Astrocyte (in vitro differentiated cells and primary cell): Measurements from ENCODE around the gene KIF1B. TPM values are rescaled to one million over a fixed set of nuclear protein-coding genes. Genes with fewer than 3 reads are reported as not detected.

ENCODE experiments used
- DNase-seq: peaks from one replicate; pipeline ENCODE4 v3.0.0-alpha.2; 2010; ENCODE audit warnings: low read depth
- FAIRE-seq: peaks from 2 replicates; lab custom pipeline; 2011; peaks lifted over from hg19 to GRCh38; lab: Jason Lieb, UNC
- H2AFZ ChIP-seq: 2 replicates; pipeline ENCODE4 v1.6.0; 2012; ENCODE audit warnings: low read depth, low read length, inconsistent platforms
- H3K27ac ChIP-seq: 2 replicates; pipeline ENCODE4 v1.5.1; 2011; ENCODE audit warnings: low read depth, low read length, inconsistent platforms
- H3K27me3 ChIP-seq: 2 replicates; pipeline ENCODE4 v1.6.0; 2011; ENCODE audit warnings: low read length, inconsistent platforms; ENCODE audit not compliant: insufficient read depth
- H3K36me3 ChIP-seq: 2 replicates; pipeline ENCODE4 v1.5.1; 2011; ENCODE audit warnings: low read length, inconsistent platforms; ENCODE audit not compliant: insufficient read depth
- H3K4me1 ChIP-seq: 2 replicates; pipeline ENCODE4 v1.5.1; 2011; ENCODE audit warnings: low read length, inconsistent platforms; ENCODE audit not compliant: insufficient read depth
- H3K4me2 ChIP-seq: 2 replicates; pipeline ENCODE4 v1.6.0; 2012; ENCODE audit warnings: low read length, inconsistent platforms
- H3K4me3 ChIP-seq: 2 replicates; pipeline ENCODE4 v1.5.1; 2011; ENCODE audit warnings: low read depth, mild to moderate bottlenecking, low read length, inconsistent platforms; ENCODE audit not compliant: insufficient read depth
- H3K79me2 ChIP-seq: 2 replicates; pipeline ENCODE4 v1.6.0; 2012; ENCODE audit warnings: mild to moderate bottlenecking, low read length, inconsistent platforms; ENCODE audit not compliant: insufficient read depth
- H3K9ac ChIP-seq: 2 replicates; pipeline ENCODE4 v1.6.0; 2012; ENCODE audit warnings: mild to moderate bottlenecking, low read length, inconsistent platforms
- H3K9me3 ChIP-seq: 2 replicates; pipeline ENCODE4 v1.5.1; 2012; ENCODE audit warnings: low read depth, mild to moderate bottlenecking, low read length, inconsistent platforms; ENCODE audit not compliant: insufficient read depth
- H4K20me1 ChIP-seq: 2 replicates; pipeline ENCODE4 v1.6.0; 2012; ENCODE audit warnings: low read length, inconsistent platforms; ENCODE audit not compliant: insufficient read depth
- H3K27ac Mint-ChIP-seq: one replicate; pipeline ENCODE4 v1.8.0; 2021; ENCODE audit warnings: mild to moderate bottlenecking, mixed read lengths; ENCODE audit not compliant: unreplicated experiment
- H3K27me3 Mint-ChIP-seq: one replicate; pipeline ENCODE4 v1.8.0; 2021; ENCODE audit warnings: low read depth, mixed read lengths; ENCODE audit not compliant: unreplicated experiment
- H3K36me3 Mint-ChIP-seq: one replicate; pipeline ENCODE4 v1.8.0; 2021; ENCODE audit warnings: low read depth, mixed read lengths; ENCODE audit not compliant: unreplicated experiment
- H3K4me1 Mint-ChIP-seq: one replicate; pipeline ENCODE4 v1.8.0; 2021; ENCODE audit warnings: low read depth, mixed read lengths; ENCODE audit not compliant: unreplicated experiment
- H3K4me3 Mint-ChIP-seq: one replicate; pipeline ENCODE4 v1.8.0; 2021; ENCODE audit warnings: mild to moderate bottlenecking, moderate library complexity, mixed read lengths; ENCODE audit not compliant: unreplicated experiment
- H3K9me3 Mint-ChIP-seq: one replicate; pipeline ENCODE4 v1.8.0; 2021; ENCODE audit warnings: mild to moderate bottlenecking, mixed read lengths; ENCODE audit not compliant: unreplicated experiment
- EZH2 ChIP-seq: IDR thresholded peaks from 2 replicates; pipeline ENCODE4 v1.6.1; 2012; ENCODE audit warnings: mild to moderate bottlenecking, low read length, inconsistent platforms; ENCODE audit not compliant: insufficient read depth
- total RNA-seq: library from RNA; stranded (reverse); gene quantifications from 2 replicates; pipeline ENCODE4 v1.2.1, GENCODE V29; 2021
- TF ChIP-seq, protein P1 (sequence below): IDR thresholded peaks from 2 replicates; pipeline ENCODE4 v1.5.1; 2011; ENCODE audit warnings: low read depth, mild to moderate bottlenecking, inconsistent platforms, low read length, moderate library complexity; ENCODE audit not compliant: insufficient read depth

KIF1B gene
- total RNA-seq, 1 donor from 2014 or later = 75.9 TPM

DNA sequence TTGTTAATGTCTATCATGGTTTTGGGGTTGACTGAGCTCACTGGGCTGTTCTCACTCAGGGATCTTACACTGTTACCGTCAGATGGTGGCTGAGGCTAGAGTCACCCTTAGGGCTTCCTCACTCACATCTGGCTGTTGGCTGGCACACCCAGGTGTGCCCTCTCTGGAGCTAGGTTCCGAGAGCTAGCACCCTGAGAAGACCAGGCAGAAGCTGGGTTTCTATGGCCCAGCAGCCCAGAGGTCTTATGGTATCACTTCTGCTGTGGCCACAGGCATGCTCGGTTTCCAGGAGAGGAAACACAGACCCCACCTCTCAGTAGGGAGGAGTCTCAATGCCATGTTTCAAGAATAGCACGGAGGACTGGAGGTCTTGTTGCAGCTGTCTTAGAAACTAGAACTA is 20.7 kb upstream of the KIF1B start:
- FAIRE-seq (no peak), DNase-seq (no peak)
- Mint-ChIP-seq H3K4me3 (no peak overlapping the region), H3K27ac (no peak overlapping the region), H3K9me3 (no peaks in the 10 kb centered on the region), H3K4me1 (no peaks in the 10 kb centered on the region), H3K36me3 (peaks cover 6% of the 10 kb centered on the region), H3K27me3 (peaks cover 6% of the 10 kb centered on the region)
- no peak overlapping the region for H3K9ac ChIP-seq
- no peaks in the 10 kb centered on the region for H3K79me2 ChIP-seq
- H2AFZ ChIP-seq = no peak overlapping the region
- H3K4me2 ChIP-seq = no peak overlapping the region
- H3K4me3 ChIP-seq = no peak overlapping the region
- H3K36me3 ChIP-seq = no peaks in the 10 kb centered on the region
- no peak for TF ChIP-seq EZH2
- no peak overlapping the region for H3K27ac ChIP-seq
- H3K27me3 ChIP-seq = no peaks in the 10 kb centered on the region
- H3K9me3 ChIP-seq = no peaks in the 10 kb centered on the region
- H4K20me1 ChIP-seq = no peaks in the 10 kb centered on the region
- no peaks in the 10 kb centered on the region for H3K4me1 ChIP-seq

DNA sequence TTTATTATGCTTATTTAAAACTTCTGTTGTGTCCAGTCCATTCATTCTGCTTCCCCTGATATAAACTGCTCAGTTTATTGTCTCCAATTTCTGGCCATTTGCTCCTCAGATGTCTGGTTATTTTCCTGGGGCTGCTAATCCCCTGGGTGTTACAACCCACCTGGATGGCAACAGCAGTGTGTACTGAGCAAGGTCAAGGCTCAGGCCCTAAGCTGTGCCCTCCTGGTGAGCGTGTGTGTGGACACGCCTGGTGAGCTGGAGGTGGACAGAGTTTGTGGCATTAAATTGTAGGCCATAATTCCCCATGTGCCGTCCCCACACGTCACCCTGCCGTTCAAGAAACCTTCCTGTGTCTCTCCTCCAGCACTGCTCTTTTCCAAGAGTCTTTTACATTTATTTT is 18.1 kb upstream of the KIF1B start:
- H3K4me2 ChIP-seq = no peak overlapping the region
- no peaks in the 10 kb centered on the region for H3K79me2 ChIP-seq
- TF ChIP-seq EZH2 = no peak
- TF ChIP-seq, protein P1, sequence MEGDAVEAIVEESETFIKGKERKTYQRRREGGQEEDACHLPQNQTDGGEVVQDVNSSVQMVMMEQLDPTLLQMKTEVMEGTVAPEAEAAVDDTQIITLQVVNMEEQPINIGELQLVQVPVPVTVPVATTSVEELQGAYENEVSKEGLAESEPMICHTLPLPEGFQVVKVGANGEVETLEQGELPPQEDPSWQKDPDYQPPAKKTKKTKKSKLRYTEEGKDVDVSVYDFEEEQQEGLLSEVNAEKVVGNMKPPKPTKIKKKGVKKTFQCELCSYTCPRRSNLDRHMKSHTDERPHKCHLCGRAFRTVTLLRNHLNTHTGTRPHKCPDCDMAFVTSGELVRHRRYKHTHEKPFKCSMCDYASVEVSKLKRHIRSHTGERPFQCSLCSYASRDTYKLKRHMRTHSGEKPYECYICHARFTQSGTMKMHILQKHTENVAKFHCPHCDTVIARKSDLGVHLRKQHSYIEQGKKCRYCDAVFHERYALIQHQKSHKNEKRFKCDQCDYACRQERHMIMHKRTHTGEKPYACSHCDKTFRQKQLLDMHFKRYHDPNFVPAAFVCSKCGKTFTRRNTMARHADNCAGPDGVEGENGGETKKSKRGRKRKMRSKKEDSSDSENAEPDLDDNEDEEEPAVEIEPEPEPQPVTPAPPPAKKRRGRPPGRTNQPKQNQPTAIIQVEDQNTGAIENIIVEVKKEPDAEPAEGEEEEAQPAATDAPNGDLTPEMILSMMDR = no peak
- Mint-ChIP-seq H3K27me3 (peaks cover 6% of the 10 kb centered on the region), H3K9me3 (no peaks in the 10 kb centered on the region), H3K27ac (no peak overlapping the region), H3K4me3 (no peak overlapping the region), H3K36me3 (no peaks in the 10 kb centered on the region), H3K4me1 (no peaks in the 10 kb centered on the region)
- no peak overlapping the region for H3K9ac ChIP-seq
- H3K9me3 ChIP-seq = no peaks in the 10 kb centered on the region
- no peaks in the 10 kb centered on the region for H4K20me1 ChIP-seq
- no peak overlapping the region for H3K4me3 ChIP-seq
- peaks cover 10% of the 10 kb centered on the region for H3K4me1 ChIP-seq
- DNase-seq (no peak), FAIRE-seq (no peak)
- H3K27me3 ChIP-seq = no peaks in the 10 kb centered on the region
- H3K36me3 ChIP-seq = no peaks in the 10 kb centered on the region
- no peak overlapping the region for H2AFZ ChIP-seq
- H3K27ac ChIP-seq = no peak overlapping the region

DNA sequence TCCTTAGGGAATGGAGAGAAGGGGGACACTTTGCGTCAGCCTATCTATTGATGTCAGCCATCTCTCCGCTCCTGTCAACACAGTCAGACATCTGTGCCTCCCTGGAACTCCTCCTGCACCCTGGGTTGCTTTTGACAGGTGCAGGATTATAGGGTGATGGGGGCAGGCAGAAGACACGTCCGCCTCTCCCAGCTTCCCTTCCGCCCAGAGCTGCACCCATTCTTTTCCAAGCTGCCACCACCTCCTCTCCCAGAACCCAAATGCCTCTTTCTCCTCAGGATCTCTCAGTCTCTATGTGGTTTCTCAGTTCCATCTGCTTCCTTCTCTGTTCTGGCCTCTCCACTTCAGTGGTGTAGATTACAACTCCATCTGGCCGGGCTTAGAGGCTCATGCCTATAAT is 17.1 kb upstream of the KIF1B start:
- Mint-ChIP-seq H3K9me3 (no peaks in the 10 kb centered on the region), H3K4me1 (no peaks in the 10 kb centered on the region), H3K27ac (peak overlapping the region; percentile 53), H3K27me3 (peaks cover 6% of the 10 kb centered on the region), H3K36me3 (no peaks in the 10 kb centered on the region), H3K4me3 (no peak overlapping the region)
- no peak for FAIRE-seq
- no peak overlapping the region for H3K4me3 ChIP-seq
- TF ChIP-seq, protein P1 = no peak
- no peak for TF ChIP-seq EZH2
- H3K27ac ChIP-seq = no peak overlapping the region
- peaks cover 14% of the 10 kb centered on the region for H3K4me1 ChIP-seq
- no peak for DNase-seq
- H3K9me3 ChIP-seq = no peaks in the 10 kb centered on the region
- H3K4me2 ChIP-seq = no peak overlapping the region
- no peaks in the 10 kb centered on the region for H3K36me3 ChIP-seq
- H3K9ac ChIP-seq = no peak overlapping the region
- H3K27me3 ChIP-seq = no peaks in the 10 kb centered on the region
- no peaks in the 10 kb centered on the region for H4K20me1 ChIP-seq
- H3K79me2 ChIP-seq = no peaks in the 10 kb centered on the region
- no peak overlapping the region for H2AFZ ChIP-seq
